Ectodermal cell (in vitro differentiated cells): ENCODE results near the gene BASP1.
"Not testable (repeated sequence)": the region's sequence is repeated elsewhere in the genome, so short reads cannot be mapped to it uniquely, and the experiment has no call there.

ENCODE experiments used
- H3K27ac ChIP-seq: 2 replicates; pipeline ENCODE4 v1.7.0; 2013; ENCODE audit warnings: mild to moderate bottlenecking, low read depth, low read length; ENCODE audit not compliant: insufficient read depth, poor library complexity, severe bottlenecking
- H3K27me3 ChIP-seq: 2 replicates; pipeline ENCODE4 v1.7.0; 2013; ENCODE audit warnings: mild to moderate bottlenecking, low read length; ENCODE audit not compliant: insufficient read depth, control insufficient read depth, poor library complexity, severe bottlenecking
- H3K36me3 ChIP-seq: one replicate; pipeline ENCODE4 v1.7.0; 2013; ENCODE audit warnings: low read length; ENCODE audit not compliant: control insufficient read depth, insufficient read depth
- H3K4me1 ChIP-seq: one replicate; pipeline ENCODE4 v1.7.0; 2013; ENCODE audit warnings: low read length; ENCODE audit not compliant: control insufficient read depth, insufficient read depth
- H3K4me3 ChIP-seq: 2 replicates; pipeline ENCODE4 v1.7.0; 2013; ENCODE audit warnings: low read depth, low read length, control low read depth; ENCODE audit not compliant: insufficient read depth
- H3K9me3 ChIP-seq: 2 replicates; pipeline ENCODE4 v1.7.0; 2013; ENCODE audit warnings: mild to moderate bottlenecking, low read length, moderate library complexity; ENCODE audit not compliant: control insufficient read depth
- WGBS, 2 experiments: methylation state at CpG; one replicate each; pipeline ENCODE4 v1.1.7; 2013; ENCODE audit warnings: missing lambda C conversion rate in 2 of 2; 5-methylcytosine and 5-hydroxymethylcytosine counted together

Gene BASP1

GRCh38 chr5:17295671-17296070, 78.2 kb downstream of the BASP1 start:
- no peak overlapping the region for H3K27ac ChIP-seq
- no peaks in the 10 kb centered on the region for H3K9me3 ChIP-seq
- no peaks in the 10 kb centered on the region for H3K27me3 ChIP-seq
- WGBS, 2 experiments: 95 to 97% methylated on average over 2 of the region's 3 CpGs
- H3K4me3 ChIP-seq: no peak overlapping the region
- no peaks in the 10 kb centered on the region for H3K4me1 ChIP-seq
- H3K36me3 ChIP-seq: no peaks in the 10 kb centered on the region

GRCh38 chr5:17302106-17302505, 84.7 kb downstream of the BASP1 start:
- H3K27me3 ChIP-seq: no peaks in the 10 kb centered on the region
- WGBS, 2 experiments: 96% methylated on average over 3 of the region's 3 CpGs
- H3K36me3 ChIP-seq: no peaks in the 10 kb centered on the region
- no peak overlapping the region for H3K27ac ChIP-seq
- H3K9me3 ChIP-seq: no peaks in the 10 kb centered on the region
- no peaks in the 10 kb centered on the region for H3K4me1 ChIP-seq
- no peak overlapping the region for H3K4me3 ChIP-seq

- Histone ChIP-seq H3K27me3 (no peaks in the 10 kb centered on the region), H3K4me3 (no peak overlapping the region), H3K4me1 (no peaks in the 10 kb centered on the region), H3K9me3 (no peaks in the 10 kb centered on the region), H3K36me3 (no peaks in the 10 kb centered on the region), H3K27ac (no peak overlapping the region)
- WGBS, 2 experiments: 86 to 88% methylated on average over 4 of the region's 4 CpGs
Observed at GRCh38 chr5:17302604-17303003, 85.2 kb downstream of the BASP1 start.

GRCh38 chr5:17304282-17304681, 86.9 kb downstream of the BASP1 start:
- 93 to 95% methylated on average over 4 of the region's 4 CpGs for WGBS, 2 experiments
- no peaks in the 10 kb centered on the region for H3K27me3 ChIP-seq
- H3K4me1 ChIP-seq: no peaks in the 10 kb centered on the region
- no peaks in the 10 kb centered on the region for H3K36me3 ChIP-seq
- H3K27ac ChIP-seq: no peak overlapping the region
- H3K4me3 ChIP-seq: no peak overlapping the region
- H3K9me3 ChIP-seq: no peaks in the 10 kb centered on the region

DNA sequence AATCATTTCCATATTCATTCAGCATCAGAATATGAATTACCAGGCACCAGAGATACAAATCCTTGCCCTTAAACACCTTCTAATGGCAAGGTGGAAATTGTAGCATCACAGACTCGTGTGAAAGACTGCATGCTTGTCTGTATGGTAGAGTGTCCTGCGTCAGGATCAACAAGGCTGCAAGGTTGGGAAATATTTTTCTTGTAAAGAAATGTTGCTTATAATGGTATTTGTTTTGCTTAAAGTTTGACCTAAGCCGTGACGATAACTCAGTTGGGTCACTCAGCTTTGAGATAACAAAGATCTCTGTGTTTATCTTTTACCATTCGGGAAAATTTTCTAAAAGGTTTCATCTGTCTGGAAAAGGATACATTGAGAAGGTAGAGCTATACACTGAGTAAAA, 87.6 kb downstream of the BASP1 start:
- no peaks in the 10 kb centered on the region for H3K27me3 ChIP-seq
- no peaks in the 10 kb centered on the region for H3K4me1 ChIP-seq
- no peaks in the 10 kb centered on the region for H3K36me3 ChIP-seq
- 91 to 92% methylated on average over 5 of the region's 5 CpGs for WGBS, 2 experiments
- no peaks in the 10 kb centered on the region for H3K9me3 ChIP-seq
- no peak overlapping the region for H3K4me3 ChIP-seq
- H3K27ac ChIP-seq: no peak overlapping the region

- Histone ChIP-seq H3K4me3 (no peak overlapping the region), H3K9me3 (no peaks in the 10 kb centered on the region), H3K27ac (no peak overlapping the region), H3K27me3 (no peaks in the 10 kb centered on the region), H3K4me1 (no peaks in the 10 kb centered on the region), H3K36me3 (no peaks in the 10 kb centered on the region)
- WGBS, 2 experiments: 90 to 92% methylated on average over 14 of the region's 14 CpGs
Observed at GRCh38 chr5:17305964-17306725, 88.7 kb downstream of the BASP1 start.

DNA sequence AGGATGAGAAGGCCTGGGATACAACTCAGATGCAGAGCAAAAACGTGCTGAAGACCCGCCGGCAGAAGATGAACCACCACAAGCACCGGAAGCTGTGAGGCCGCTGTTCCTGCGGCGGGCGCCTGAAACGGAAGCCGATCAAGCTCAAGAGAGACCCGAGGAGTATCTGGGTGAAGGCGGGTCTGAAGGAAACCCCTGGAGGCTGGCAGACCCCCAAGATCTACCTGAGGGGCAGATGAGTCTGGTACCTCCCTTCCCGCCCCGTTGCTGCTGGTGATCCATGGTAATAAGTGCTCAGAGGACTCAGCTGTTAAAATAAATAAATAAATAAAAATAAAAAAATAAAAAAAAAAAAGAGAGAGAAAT, 89.3 kb downstream of the BASP1 start:
- 91 to 92% methylated on average over 12 to 13 of the region's 14 CpGs for WGBS, 2 experiments
- H3K27ac ChIP-seq: no peak overlapping the region
- H3K9me3 ChIP-seq: no peaks in the 10 kb centered on the region
- H3K36me3 ChIP-seq: no peaks in the 10 kb centered on the region
- no peaks in the 10 kb centered on the region for H3K4me1 ChIP-seq
- no peak overlapping the region for H3K4me3 ChIP-seq
- no peaks in the 10 kb centered on the region for H3K27me3 ChIP-seq

GRCh38 chr5:17307440-17307839, 90.0 kb downstream of the BASP1 start:
- 91 to 97% methylated on average over 4 of the region's 4 CpGs for WGBS, 2 experiments
- H3K27ac ChIP-seq, H3K27me3 ChIP-seq, H3K4me3 ChIP-seq, H3K9me3 ChIP-seq, H3K36me3 ChIP-seq, H3K4me1 ChIP-seq: not testable (repeated sequence)

- Histone ChIP-seq H3K4me3 (no peak overlapping the region), H3K4me1 (no peaks in the 10 kb centered on the region), H3K9me3 (no peaks in the 10 kb centered on the region), H3K27ac (no peak overlapping the region), H3K27me3 (no peaks in the 10 kb centered on the region), H3K36me3 (no peaks in the 10 kb centered on the region)
- WGBS, 2 experiments: 91 to 95% methylated on average over 9 of the region's 9 CpGs
Observed at GRCh38 chr5:17308326-17309065, 91.1 kb downstream of the BASP1 start.

DNA sequence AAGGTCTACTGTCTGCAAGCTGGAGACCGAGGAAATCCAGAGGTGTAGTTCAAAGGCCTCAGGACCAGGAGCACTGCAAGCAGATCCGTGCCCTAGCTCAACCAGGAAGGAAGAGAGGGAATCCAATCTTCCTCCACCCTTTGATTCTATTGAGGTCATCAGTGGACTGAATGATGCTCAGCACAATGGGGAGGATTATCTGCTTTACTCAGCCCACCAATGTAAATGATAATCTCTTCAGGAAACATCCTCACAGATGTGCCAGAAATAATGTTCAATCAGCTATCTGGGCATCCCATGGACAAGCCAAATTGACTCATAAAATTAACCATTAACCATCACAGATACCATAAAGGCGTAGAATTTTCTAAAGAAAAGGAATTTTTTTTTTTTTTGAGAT, 92.0 kb downstream of the BASP1 start:
- H3K4me3 ChIP-seq: no peak overlapping the region
- no peaks in the 10 kb centered on the region for H3K9me3 ChIP-seq
- 92% methylated on average over 3 of the region's 3 CpGs for WGBS, 2 experiments
- H3K27ac ChIP-seq: no peak overlapping the region
- no peaks in the 10 kb centered on the region for H3K27me3 ChIP-seq
- no peaks in the 10 kb centered on the region for H3K4me1 ChIP-seq
- no peaks in the 10 kb centered on the region for H3K36me3 ChIP-seq
